ENCODE results near the gene PKMYT1. TPM values are rescaled to one million over a fixed set of nuclear protein-coding genes. Genes with fewer than 3 reads are reported as not detected.

The PKMYT1 gene
- total RNA-seq = 6.2 and 10.2 TPM in 2 replicates

GRCh38 chr16:2980227-2981176 lies at the start of gene PKMYT1:
Gene PKMYT1 (minus strand): TSS chr16:2980446. CDS start chr16:2979657, 789 bp downstream.

GRCh38 chr16:3023669-3024478 lies 43.6 kb upstream of the PKMYT1 start, which contains the start of the genes HCFC1R1 and THOC6:
Gene HCFC1R1 (minus strand): TSS chr16:3023942. CDS start chr16:3023941, 1 bp downstream.
Gene THOC6 (plus strand): TSS chr16:3024035. CDS start chr16:3024327, 292 bp downstream.

GRCh38 chr16:3020247-3020603 lies 40.0 kb upstream of the PKMYT1 start, which contains the start of gene TNFRSF12A:
Gene TNFRSF12A (plus strand): TSS chr16:3020368. CDS start chr16:3020398, 30 bp downstream.

GRCh38 chr16:3017794-3018506 lies 37.7 kb upstream of the PKMYT1 start, which contains the start of gene CLDN6:
Gene CLDN6 (minus strand): TSS chr16:3018183. CDS start chr16:3016021, 2,162 bp downstream.

GRCh38 chr16:3012828-3013420 lies 32.7 kb upstream of the PKMYT1 start, which contains the start of gene CLDN9:
Gene CLDN9 (plus strand): TSS chr16:3012923. CDS start chr16:3013363, 440 bp downstream.

GRCh38 chr16:2968738-2969544 lies 11.3 kb downstream of the PKMYT1 start, which contains the start of gene PAQR4:
Gene PAQR4 (plus strand): TSS chr16:2969348. CDS start chr16:2969675, 327 bp downstream.

GRCh38 chr16:2963723-2964474 lies 16.3 kb downstream of the PKMYT1 start, which contains the start of gene KREMEN2:
Gene KREMEN2 (plus strand): TSS chr16:2964275. CDS start chr16:2964521, 246 bp downstream.

Small RNA genes within 50 kb of the gene (small RNA-seq; reads per million reads assigned to genes)
- gene LINC00514 = not detected

Other genes with a start within 250 kb of the PKMYT1 start
- gene SRRM2, start 227.8 kb downstream of the PKMYT1 start, total RNA-seq = 58.1 and 106 TPM in 2 replicates
- gene ELOB, start 203.2 kb downstream of the PKMYT1 start, total RNA-seq = 216 and 341 TPM in 2 replicates
- gene PRSS33, start 192.9 kb downstream of the PKMYT1 start, total RNA-seq = not detected in 2 replicates
- not detected in 2 replicates for gene PRSS41, start 182.0 kb downstream of the PKMYT1 start, total RNA-seq
- gene PRSS21, start 163.2 kb downstream of the PKMYT1 start, total RNA-seq = not detected in 2 replicates
- gene ZG16B, start 150.1 kb downstream of the PKMYT1 start, total RNA-seq = not detected in 2 replicates
- gene PRSS22, start 122.3 kb downstream of the PKMYT1 start, total RNA-seq = 3.9 and 4.7 TPM in 2 replicates
- 42.8 and 48.8 TPM in 2 replicates for gene FLYWCH2, start 97.2 kb downstream of the PKMYT1 start, total RNA-seq
- gene FLYWCH1, start 68.5 kb downstream of the PKMYT1 start, total RNA-seq = 18.1 and 19.8 TPM in 2 replicates
- gene KREMEN2, start 16.2 kb downstream of the PKMYT1 start, total RNA-seq = 0.43 and 1.2 TPM in 2 replicates
- 5.4 and 6.3 TPM in 2 replicates for gene PAQR4, start 11.1 kb downstream of the PKMYT1 start, total RNA-seq
- 4.3 and 6.5 TPM in 2 replicates for gene CLDN9, start 32.5 kb upstream of the PKMYT1 start, total RNA-seq
- 0.39 and 5.6 TPM in 2 replicates for gene CLDN6, start 37.7 kb upstream of the PKMYT1 start, total RNA-seq
- 146 and 484 TPM in 2 replicates for gene TNFRSF12A, start 39.9 kb upstream of the PKMYT1 start, total RNA-seq
- 11.7 and 82.1 TPM in 2 replicates for gene HCFC1R1, start 43.5 kb upstream of the PKMYT1 start, total RNA-seq
- gene THOC6, start 43.6 kb upstream of the PKMYT1 start, total RNA-seq = 33.5 and 58.1 TPM in 2 replicates
- not detected in 2 replicates for gene BICDL2, start 56.5 kb upstream of the PKMYT1 start, total RNA-seq
- under 0.01 and 0.11 TPM in 2 replicates for gene MMP25, start 66.1 kb upstream of the PKMYT1 start, total RNA-seq
- gene IL32, start 85.2 kb upstream of the PKMYT1 start, total RNA-seq = 0.79 and 7.4 TPM in 2 replicates
- not detected in 2 replicates for gene ZSCAN10, start 118.8 kb upstream of the PKMYT1 start, total RNA-seq
- 13.7 and 19.2 TPM in 2 replicates for gene ZNF205, start 132.1 kb upstream of the PKMYT1 start, total RNA-seq
- 11.4 and 13.2 TPM in 2 replicates for gene ZNF213, start 154.6 kb upstream of the PKMYT1 start, total RNA-seq
- gene OR1F1, start 207.8 kb upstream of the PKMYT1 start, total RNA-seq = not detected in 2 replicates

All from placental epithelial cell (primary cell).